22Rv1 (cell line): ENCODE results near the gene SEC14L5.

ENCODE experiments used
- ZFX ChIP-seq: fragments of 450-650 bp; IDR thresholded peaks from 2 replicates; pipeline ENCODE4 v1.6.1; 2017; ENCODE audit warnings: antibody characterized with exemption, borderline replicate concordance
- TF ChIP-seq, protein P1 (sequence below): fragments of 450-650 bp; IDR thresholded peaks from 2 replicates; pipeline ENCODE4 v1.5.1; 2017; ENCODE audit warnings: mild to moderate bottlenecking

DNA sequence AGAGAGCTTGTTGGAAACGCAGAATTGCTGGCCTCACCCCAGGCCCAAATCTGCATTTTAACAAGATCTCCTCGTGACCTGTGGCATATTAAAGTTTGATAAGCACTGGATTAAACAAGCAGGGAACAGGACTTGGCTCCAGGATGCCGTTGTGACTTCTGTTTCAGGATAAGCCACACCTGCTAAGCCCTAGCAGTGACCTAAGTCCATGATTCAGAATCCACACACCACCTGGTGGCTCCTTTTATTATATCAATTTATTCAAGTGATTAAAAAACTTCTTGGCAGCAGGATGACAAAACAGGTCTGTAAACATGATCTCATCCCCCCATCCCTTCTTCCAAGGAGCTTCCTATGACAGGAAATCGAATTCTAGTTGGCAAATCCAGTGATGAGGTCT is 66.5 kb downstream of the SEC14L5 start:
- TF ChIP-seq, protein P1, sequence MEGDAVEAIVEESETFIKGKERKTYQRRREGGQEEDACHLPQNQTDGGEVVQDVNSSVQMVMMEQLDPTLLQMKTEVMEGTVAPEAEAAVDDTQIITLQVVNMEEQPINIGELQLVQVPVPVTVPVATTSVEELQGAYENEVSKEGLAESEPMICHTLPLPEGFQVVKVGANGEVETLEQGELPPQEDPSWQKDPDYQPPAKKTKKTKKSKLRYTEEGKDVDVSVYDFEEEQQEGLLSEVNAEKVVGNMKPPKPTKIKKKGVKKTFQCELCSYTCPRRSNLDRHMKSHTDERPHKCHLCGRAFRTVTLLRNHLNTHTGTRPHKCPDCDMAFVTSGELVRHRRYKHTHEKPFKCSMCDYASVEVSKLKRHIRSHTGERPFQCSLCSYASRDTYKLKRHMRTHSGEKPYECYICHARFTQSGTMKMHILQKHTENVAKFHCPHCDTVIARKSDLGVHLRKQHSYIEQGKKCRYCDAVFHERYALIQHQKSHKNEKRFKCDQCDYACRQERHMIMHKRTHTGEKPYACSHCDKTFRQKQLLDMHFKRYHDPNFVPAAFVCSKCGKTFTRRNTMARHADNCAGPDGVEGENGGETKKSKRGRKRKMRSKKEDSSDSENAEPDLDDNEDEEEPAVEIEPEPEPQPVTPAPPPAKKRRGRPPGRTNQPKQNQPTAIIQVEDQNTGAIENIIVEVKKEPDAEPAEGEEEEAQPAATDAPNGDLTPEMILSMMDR, result peak; percentile 35
- TF ChIP-seq ZFX, result no peak
